KMS-11 (cell line): Measurements from ENCODE around the gene PTPRN2.

Source experiments
- H2AFZ ChIP-seq: fragments of 200-600 bp; sonication (generic); 2 replicates; pipeline ENCODE4 v1.6.1; 2016; ENCODE audit warnings: antibody characterized with exemption, mixed run types, low read depth
- H3K27ac ChIP-seq: fragments of 200-600 bp; sonication (generic); 2 replicates; pipeline ENCODE4 v1.6.1; 2016; ENCODE audit warnings: mild to moderate bottlenecking, mixed run types
- H3K27me3 ChIP-seq: fragments of 200-600 bp; sonication (generic); 2 replicates; pipeline ENCODE4 v1.6.1; 2017; ENCODE audit warnings: mild to moderate bottlenecking, low read depth, mixed run types, moderate library complexity; ENCODE audit not compliant: insufficient read depth
- H3K36me3 ChIP-seq: fragments of 200-600 bp; sonication (generic); 2 replicates; pipeline ENCODE4 v1.6.1; 2017; ENCODE audit warnings: mild to moderate bottlenecking, mixed run types; ENCODE audit not compliant: insufficient read depth
- H3K4me1 ChIP-seq: fragments of 200-600 bp; sonication (generic); 2 replicates; pipeline ENCODE4 v1.6.1; 2016; ENCODE audit warnings: mild to moderate bottlenecking, low read depth, mixed run types; ENCODE audit not compliant: poor library complexity, severe bottlenecking
- H3K4me2 ChIP-seq: fragments of 200-600 bp; sonication (generic); 2 replicates; pipeline ENCODE4 v1.7.0; 2016; ENCODE audit warnings: mild to moderate bottlenecking, mixed run types
- H3K4me3 ChIP-seq: fragments of 200-600 bp; sonication (generic); IDR thresholded peaks from 2 replicates; pipeline ENCODE4 v1.6.1; 2017; ENCODE audit warnings: low read depth, low read length, mixed read lengths; ENCODE audit not compliant: insufficient read depth
- H3K79me2 ChIP-seq: fragments of 200-600 bp; sonication (generic); 2 replicates; pipeline ENCODE4 v1.6.1; 2016; ENCODE audit warnings: low read depth, mixed run types; ENCODE audit not compliant: insufficient read depth
- H3K9ac ChIP-seq: fragments of 200-600 bp; sonication (generic); 2 replicates; pipeline ENCODE4 v1.6.1; 2016; ENCODE audit warnings: mild to moderate bottlenecking, mixed run types
- H4K20me1 ChIP-seq: fragments of 200-600 bp; sonication (generic); 2 replicates; pipeline ENCODE4 v1.6.1; 2016; ENCODE audit warnings: mild to moderate bottlenecking, mixed run types; ENCODE audit not compliant: insufficient read depth
- CTCF ChIP-seq: fragments of 200-600 bp; sonication (generic); conservative IDR thresholded peaks from 2 replicates; pipeline ENCODE4 v1.6.1; 2017; ENCODE audit warnings: low read depth, mild to moderate bottlenecking, antibody characterized with exemption, low read length, moderate library complexity, mixed read lengths

The PTPRN2 gene

DNA sequence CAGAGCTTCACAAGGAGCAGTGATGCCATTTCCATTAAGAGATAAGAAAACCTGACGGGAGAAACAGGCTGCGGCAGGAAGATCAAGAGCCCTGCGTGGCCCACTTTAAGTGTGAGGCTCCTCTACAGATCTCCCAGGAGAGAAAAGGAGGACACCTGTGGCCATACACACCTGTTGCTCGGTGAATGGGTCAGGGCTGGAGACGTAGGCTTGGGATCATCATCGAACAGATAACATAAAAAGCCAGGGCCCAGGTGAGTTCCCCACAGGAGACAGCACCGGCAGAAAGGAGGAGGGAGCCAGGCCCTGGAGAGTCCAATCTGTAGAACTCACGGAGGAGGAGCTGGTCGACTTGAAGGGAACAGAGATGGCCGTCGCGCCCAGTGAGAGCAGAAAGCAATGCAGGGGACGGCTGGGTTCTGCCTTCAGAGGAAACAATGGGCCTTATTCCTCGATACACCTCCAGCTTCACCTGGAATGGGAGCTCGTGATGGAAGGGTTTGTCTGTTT lies 694.0 kb downstream of the PTPRN2 start:
- H3K4me1 ChIP-seq = no peaks in the 10 kb centered on the region
- H3K4me3 ChIP-seq = no peak overlapping the region
- no peak for TF ChIP-seq CTCF
- H3K9ac ChIP-seq = no peak overlapping the region
- H3K27ac ChIP-seq = no peak overlapping the region
- H2AFZ ChIP-seq = no peak overlapping the region
- H3K4me2 ChIP-seq = no peak overlapping the region
- H3K79me2 ChIP-seq = no peaks in the 10 kb centered on the region
- H3K36me3 ChIP-seq = no peaks in the 10 kb centered on the region
- H3K27me3 ChIP-seq = peaks cover 4% of the 10 kb centered on the region; the same call in 1 of the 2 replicates
- no peaks in the 10 kb centered on the region for H4K20me1 ChIP-seq

- H3K79me2 ChIP-seq = no peaks in the 10 kb centered on the region
- TF ChIP-seq CTCF = no peak
These were observed 694.7 kb downstream of the PTPRN2 start for GRCh38 chr7:157892751-157893523.

GRCh38 chr7:157890921-157891401 lies 696.7 kb downstream of the PTPRN2 start:
- Histone ChIP-seq H3K27ac (no peak overlapping the region), H3K4me1 (no peaks in the 10 kb centered on the region), H3K27me3 (peaks cover 4% of the 10 kb centered on the region; the same call in 1 of the 2 replicates), H3K9ac (no peak overlapping the region), H3K36me3 (no peaks in the 10 kb centered on the region), H3K4me2 (no peak overlapping the region), H2AFZ (no peak overlapping the region), H3K4me3 (no peak overlapping the region), H4K20me1 (no peaks in the 10 kb centered on the region), H3K79me2 (no peaks in the 10 kb centered on the region)
- no peak for TF ChIP-seq CTCF

More at GRCh38 chr7:157892751-157893523, 694.7 kb downstream of the PTPRN2 start:
- no peak overlapping the region for H3K4me3 ChIP-seq
- H3K27ac ChIP-seq = no peak overlapping the region
- H3K27me3 ChIP-seq = peaks cover 4% of the 10 kb centered on the region; the same call in 1 of the 2 replicates
- no peaks in the 10 kb centered on the region for H3K36me3 ChIP-seq
- H2AFZ ChIP-seq = no peak overlapping the region
- no peak overlapping the region for H3K9ac ChIP-seq
- H4K20me1 ChIP-seq = no peaks in the 10 kb centered on the region
- no peak overlapping the region for H3K4me2 ChIP-seq
- no peaks in the 10 kb centered on the region for H3K4me1 ChIP-seq

DNA sequence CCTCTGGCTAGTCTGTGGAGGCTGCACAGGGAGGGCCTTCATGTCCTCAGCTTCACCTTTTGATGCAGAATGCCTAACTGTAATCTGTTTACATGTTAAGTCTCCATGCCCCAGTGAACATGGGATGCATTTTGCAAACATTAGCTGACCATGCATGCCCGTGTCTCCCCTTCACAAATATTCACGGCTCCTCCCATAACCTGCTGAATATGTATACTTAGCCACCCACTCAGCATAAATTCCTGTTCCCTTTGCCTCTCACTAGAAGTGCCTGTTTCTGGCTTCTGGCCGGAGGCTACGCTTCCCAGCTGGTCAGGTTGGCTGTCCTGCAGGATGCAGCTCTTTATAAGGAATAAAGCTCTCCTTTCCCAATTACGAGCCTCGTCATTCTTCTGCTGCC lies 698.1 kb downstream of the PTPRN2 start:
- Histone ChIP-seq H3K4me1 (no peaks in the 10 kb centered on the region), H3K27me3 (peaks cover 4% of the 10 kb centered on the region; the same call in 1 of the 2 replicates)

More for the DNA sequence above, 698.1 kb downstream of the PTPRN2 start:
- Histone ChIP-seq H3K79me2 (no peaks in the 10 kb centered on the region), H3K27ac (no peak overlapping the region), H2AFZ (no peak overlapping the region), H3K4me2 (no peak overlapping the region), H3K4me3 (no peak overlapping the region), H3K36me3 (no peaks in the 10 kb centered on the region), H3K9ac (no peak overlapping the region), H4K20me1 (no peaks in the 10 kb centered on the region)
- TF ChIP-seq CTCF = no peak
